OCI-LY1 (cell line): ENCODE data around the gene OLFML3.

ENCODE experiments used
- H2AFZ ChIP-seq: fragments of 200-600 bp; sonication (generic), shearing (Covaris generic); 2 replicates; pipeline ENCODE4 v1.6.0; 2014; ENCODE audit warnings: antibody characterized with exemption, mild to moderate bottlenecking, low read length
- H3F3A ChIP-seq: fragments of 200-600 bp; sonication (generic), shearing (Covaris generic); 2 replicates; pipeline ENCODE4 v1.6.0; 2014; ENCODE audit warnings: mild to moderate bottlenecking, antibody characterized with exemption, low read length, moderate library complexity; ENCODE audit not compliant: insufficient read depth
- H3K27ac ChIP-seq: fragments of 200-600 bp; sonication (generic); 2 replicates; pipeline ENCODE4 v1.5.1; 2014; ENCODE audit warnings: low read length, mixed run types, mild to moderate bottlenecking, low read depth; ENCODE audit not compliant: poor library complexity, severe bottlenecking
- H3K27me3 ChIP-seq: fragments of 200-600 bp; sonication (generic); 2 replicates; pipeline ENCODE4 v1.6.0; 2014; ENCODE audit warnings: antibody characterized with exemption, mild to moderate bottlenecking, low read length, moderate library complexity; ENCODE audit not compliant: insufficient read depth
- H3K36me3 ChIP-seq: fragments of 200-600 bp; sonication (generic); 2 replicates; pipeline ENCODE4 v1.6.1; 2014; ENCODE audit warnings: mild to moderate bottlenecking, antibody characterized with exemption, low read length, moderate library complexity, mixed read lengths; ENCODE audit not compliant: insufficient read depth
- H3K4me1 ChIP-seq: fragments of 200-600 bp; sonication (generic); 2 replicates; pipeline ENCODE4 v1.5.1; 2014; ENCODE audit warnings: mild to moderate bottlenecking, low read length, moderate library complexity; ENCODE audit not compliant: insufficient read depth, severe bottlenecking
- H3K4me2 ChIP-seq: fragments of 200-600 bp; sonication (generic), shearing (Covaris generic); 2 replicates; pipeline ENCODE4 v1.6.1; 2014; ENCODE audit warnings: low read length
- H3K4me3 ChIP-seq: fragments of 200-600 bp; sonication (generic); 2 replicates; pipeline ENCODE4 v1.5.1; 2014; ENCODE audit warnings: low read length, low read depth, mild to moderate bottlenecking, mixed read lengths; ENCODE audit not compliant: poor library complexity, severe bottlenecking
- H3K79me2 ChIP-seq: fragments of 200-600 bp; shearing (Covaris generic); 2 replicates; pipeline ENCODE4 v1.6.1; 2016; ENCODE audit warnings: mixed run types, low read length, mixed read lengths; ENCODE audit not compliant: insufficient read depth
- H3K9ac ChIP-seq: fragments of 200-600 bp; sonication (generic), shearing (Covaris generic); 2 replicates; pipeline ENCODE4 v1.6.1; 2014; ENCODE audit warnings: mild to moderate bottlenecking, low read length, mixed read lengths
- H3K9me2 ChIP-seq: fragments of 200-600 bp; sonication (generic), shearing (Covaris generic); 2 replicates; pipeline ENCODE4 v1.6.1; 2014; ENCODE audit warnings: low read depth, mild to moderate bottlenecking, low read length, mixed read lengths
- H3K9me3 ChIP-seq: fragments of 200-600 bp; shearing (Covaris generic); 2 replicates; pipeline ENCODE4 v1.6.1; 2014; ENCODE audit warnings: low read length, mixed read lengths
- H4K20me1 ChIP-seq: fragments of 200-600 bp; sonication (generic), shearing (Covaris generic); 2 replicates; pipeline ENCODE4 v1.6.0; 2016; ENCODE audit warnings: mild to moderate bottlenecking, low read length; ENCODE audit not compliant: insufficient read depth
- EZH2 ChIP-seq: fragments of 200-600 bp; sonication (generic), shearing (Covaris generic); IDR thresholded peaks from 2 replicates; pipeline ENCODE4 v1.8.0; 2017; ENCODE audit warnings: borderline replicate concordance, mixed run types, mild to moderate bottlenecking, antibody characterized with exemption, low read length, moderate library complexity, mixed read lengths
- TF ChIP-seq, protein P1 (sequence below): fragments of 200-600 bp; sonication (generic), shearing (Covaris generic); IDR thresholded peaks from 2 replicates; pipeline ENCODE4 v1.5.1; 2017; ENCODE audit warnings: mild to moderate bottlenecking, antibody characterized with exemption, low read length, moderate library complexity, mixed read lengths

Gene OLFML3

DNA sequence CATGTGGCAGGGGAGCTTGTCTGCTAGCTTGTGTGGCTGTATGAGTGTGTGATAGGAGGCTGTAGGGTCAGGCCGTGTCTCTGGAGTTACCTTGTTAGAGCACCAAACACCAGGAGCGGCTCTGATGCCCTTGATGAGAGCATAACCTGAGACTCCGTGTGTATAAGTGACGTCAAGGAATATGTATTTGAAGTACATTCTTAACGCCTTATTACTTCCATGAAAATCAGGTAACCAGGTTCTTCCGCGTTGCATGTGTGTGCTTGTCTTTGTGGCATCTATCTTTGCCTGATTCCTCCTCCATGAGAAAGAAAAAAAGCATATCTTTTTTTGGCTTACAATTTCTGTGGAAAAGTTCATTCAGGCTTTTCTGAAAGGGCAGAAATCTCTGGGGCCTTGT, 4.6 kb downstream of the OLFML3 start:
- TF ChIP-seq, protein P1, sequence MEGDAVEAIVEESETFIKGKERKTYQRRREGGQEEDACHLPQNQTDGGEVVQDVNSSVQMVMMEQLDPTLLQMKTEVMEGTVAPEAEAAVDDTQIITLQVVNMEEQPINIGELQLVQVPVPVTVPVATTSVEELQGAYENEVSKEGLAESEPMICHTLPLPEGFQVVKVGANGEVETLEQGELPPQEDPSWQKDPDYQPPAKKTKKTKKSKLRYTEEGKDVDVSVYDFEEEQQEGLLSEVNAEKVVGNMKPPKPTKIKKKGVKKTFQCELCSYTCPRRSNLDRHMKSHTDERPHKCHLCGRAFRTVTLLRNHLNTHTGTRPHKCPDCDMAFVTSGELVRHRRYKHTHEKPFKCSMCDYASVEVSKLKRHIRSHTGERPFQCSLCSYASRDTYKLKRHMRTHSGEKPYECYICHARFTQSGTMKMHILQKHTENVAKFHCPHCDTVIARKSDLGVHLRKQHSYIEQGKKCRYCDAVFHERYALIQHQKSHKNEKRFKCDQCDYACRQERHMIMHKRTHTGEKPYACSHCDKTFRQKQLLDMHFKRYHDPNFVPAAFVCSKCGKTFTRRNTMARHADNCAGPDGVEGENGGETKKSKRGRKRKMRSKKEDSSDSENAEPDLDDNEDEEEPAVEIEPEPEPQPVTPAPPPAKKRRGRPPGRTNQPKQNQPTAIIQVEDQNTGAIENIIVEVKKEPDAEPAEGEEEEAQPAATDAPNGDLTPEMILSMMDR: no peak
- no peak for TF ChIP-seq EZH2
- Histone ChIP-seq H3F3A (no peaks in the 10 kb centered on the region), H3K27me3 (no peaks in the 10 kb centered on the region; the same call in 1 of the 2 replicates), H3K4me3 (no peak overlapping the region), H3K9ac (no peak overlapping the region), H3K4me2 (no peak overlapping the region), H3K4me1 (no peaks in the 10 kb centered on the region), H3K9me3 (no peaks in the 10 kb centered on the region), H3K36me3 (no peaks in the 10 kb centered on the region), H2AFZ (no peak overlapping the region), H3K79me2 (no peaks in the 10 kb centered on the region), H3K27ac (no peak overlapping the region), H4K20me1 (no peaks in the 10 kb centered on the region), H3K9me2 (no peaks in the 10 kb centered on the region)

DNA sequence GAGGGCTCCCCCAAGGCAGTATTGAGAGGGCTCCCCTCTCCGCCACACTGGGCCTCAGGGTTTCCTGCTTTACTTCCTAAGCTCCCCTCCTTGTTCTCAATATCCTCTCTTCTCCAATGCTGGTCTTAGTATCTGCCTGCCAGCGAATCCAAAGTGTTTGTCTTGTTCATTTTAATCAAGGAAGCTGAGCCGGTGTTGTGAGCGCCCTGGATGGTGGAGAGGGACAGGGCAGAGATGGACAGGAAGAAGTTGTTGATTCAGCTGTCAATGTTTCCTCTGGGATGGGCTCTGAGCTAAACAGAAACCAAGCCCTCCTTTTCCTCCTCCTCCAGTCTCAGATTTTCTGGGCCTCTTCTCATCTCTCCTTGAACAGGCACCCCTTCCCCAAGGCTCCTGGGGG, 5.4 kb downstream of the OLFML3 start:
- Histone ChIP-seq H3K4me1 (no peaks in the 10 kb centered on the region), H3K27ac (no peak overlapping the region), H3K9me3 (no peaks in the 10 kb centered on the region), H3F3A (no peaks in the 10 kb centered on the region), H2AFZ (no peak overlapping the region), H3K9me2 (no peaks in the 10 kb centered on the region), H3K79me2 (no peaks in the 10 kb centered on the region), H3K4me3 (no peak overlapping the region), H3K36me3 (no peaks in the 10 kb centered on the region), H4K20me1 (no peaks in the 10 kb centered on the region), H3K4me2 (no peak overlapping the region), H3K27me3 (no peaks in the 10 kb centered on the region; the same call in 1 of the 2 replicates), H3K9ac (no peak overlapping the region)
- TF ChIP-seq, protein P1: no peak
- no peak for TF ChIP-seq EZH2

DNA sequence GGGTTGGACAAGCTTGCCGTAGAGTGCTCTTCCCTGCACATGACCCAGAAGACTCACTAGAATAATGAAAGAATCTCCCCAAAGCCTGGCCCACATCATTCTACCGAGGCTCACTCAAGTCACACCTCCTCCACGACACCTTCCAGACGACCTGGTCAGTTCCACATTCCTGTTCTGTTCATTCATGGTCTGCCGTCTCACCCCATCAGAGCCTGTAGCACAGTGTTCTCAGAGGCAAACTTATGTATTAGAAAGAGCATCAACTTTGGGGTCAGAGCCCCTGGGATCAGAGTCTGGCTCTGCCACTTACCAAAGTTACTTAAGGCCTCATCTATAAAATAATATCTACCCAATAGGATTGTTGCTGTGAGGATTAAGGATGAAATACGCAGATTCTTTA, 7.5 kb downstream of the OLFML3 start:
- H3K79me2 ChIP-seq: no peaks in the 10 kb centered on the region
- no peak overlapping the region for H3K27ac ChIP-seq
- no peaks in the 10 kb centered on the region for H3F3A ChIP-seq

More for the DNA sequence above, 7.5 kb downstream of the OLFML3 start:
- no peaks in the 10 kb centered on the region for H4K20me1 ChIP-seq
- no peak overlapping the region for H3K4me3 ChIP-seq
- no peaks in the 10 kb centered on the region for H3K36me3 ChIP-seq
- no peak overlapping the region for H2AFZ ChIP-seq
- no peaks in the 10 kb centered on the region; the same call in 1 of the 2 replicates for H3K27me3 ChIP-seq
- H3K9me3 ChIP-seq: no peaks in the 10 kb centered on the region
- no peaks in the 10 kb centered on the region for H3K9me2 ChIP-seq
- no peaks in the 10 kb centered on the region for H3K4me1 ChIP-seq
- TF ChIP-seq, protein P1: no peak
- TF ChIP-seq EZH2: no peak
- no peak overlapping the region for H3K4me2 ChIP-seq
- H3K9ac ChIP-seq: no peak overlapping the region
